ENCODE results near the gene UROS.

DNA sequence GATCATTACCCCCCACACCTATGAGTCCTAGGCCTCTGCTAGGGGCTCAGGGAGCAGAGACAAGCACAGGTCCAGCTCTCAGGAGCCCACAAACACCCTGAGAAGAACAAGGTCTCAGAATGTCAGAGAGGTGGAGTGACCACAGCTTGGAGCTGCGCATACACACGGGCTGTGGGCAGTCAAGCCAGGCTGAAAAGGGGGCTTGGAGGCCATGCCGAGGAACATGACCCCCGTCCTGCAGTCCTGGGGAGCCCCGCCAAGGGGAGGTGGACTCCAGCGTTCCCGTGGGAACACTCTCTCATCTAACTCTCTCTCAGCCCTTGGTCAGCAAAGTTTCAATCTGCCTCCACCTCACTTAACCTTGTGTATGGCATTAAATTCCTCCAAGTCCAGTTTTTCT, 39.6 kb downstream of the UROS start:
- TF ChIP-seq, protein P1, sequence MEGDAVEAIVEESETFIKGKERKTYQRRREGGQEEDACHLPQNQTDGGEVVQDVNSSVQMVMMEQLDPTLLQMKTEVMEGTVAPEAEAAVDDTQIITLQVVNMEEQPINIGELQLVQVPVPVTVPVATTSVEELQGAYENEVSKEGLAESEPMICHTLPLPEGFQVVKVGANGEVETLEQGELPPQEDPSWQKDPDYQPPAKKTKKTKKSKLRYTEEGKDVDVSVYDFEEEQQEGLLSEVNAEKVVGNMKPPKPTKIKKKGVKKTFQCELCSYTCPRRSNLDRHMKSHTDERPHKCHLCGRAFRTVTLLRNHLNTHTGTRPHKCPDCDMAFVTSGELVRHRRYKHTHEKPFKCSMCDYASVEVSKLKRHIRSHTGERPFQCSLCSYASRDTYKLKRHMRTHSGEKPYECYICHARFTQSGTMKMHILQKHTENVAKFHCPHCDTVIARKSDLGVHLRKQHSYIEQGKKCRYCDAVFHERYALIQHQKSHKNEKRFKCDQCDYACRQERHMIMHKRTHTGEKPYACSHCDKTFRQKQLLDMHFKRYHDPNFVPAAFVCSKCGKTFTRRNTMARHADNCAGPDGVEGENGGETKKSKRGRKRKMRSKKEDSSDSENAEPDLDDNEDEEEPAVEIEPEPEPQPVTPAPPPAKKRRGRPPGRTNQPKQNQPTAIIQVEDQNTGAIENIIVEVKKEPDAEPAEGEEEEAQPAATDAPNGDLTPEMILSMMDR (IDR thresholded peaks at IDR 0.05): no peak
- no peak for TF ChIP-seq POLR2A (IDR thresholded peaks at IDR 0.05)
- no peak for TF ChIP-seq POLR2AphosphoS5 (IDR thresholded peaks at IDR 0.05)

Data from breast epithelium (tissue), 3 donors.